Erythroblast (primary cell): ENCODE data around the gene TDRD5.

Experiments used
- GATA1 ChIP-seq: IDR thresholded peaks from 2 replicates; pipeline ENCODE4 v1.6.1; 2011; ENCODE audit warnings: low read depth, mild to moderate bottlenecking, control low read depth, low read length, moderate library complexity
- POLR2A ChIP-seq: IDR thresholded peaks from 2 replicates; pipeline ENCODE4 v1.6.1; 2011; ENCODE audit warnings: mild to moderate bottlenecking, low read length

- no peak for TF ChIP-seq POLR2A
- no peak for TF ChIP-seq GATA1
These were observed at the start of gene TDRD5 for GRCh38 chr1:179591592-179592580.
